Thoracic aorta (tissue), 2 donors: Measurements from ENCODE around the gene PI4K2B. TPM values are rescaled to one million over a fixed set of nuclear protein-coding genes. Genes with fewer than 3 reads are reported as not detected.
"Not testable (repeated sequence)": the region's sequence is repeated elsewhere in the genome, so short reads cannot be mapped to it uniquely, and the experiment has no call there.

ENCODE experiments used
- ATAC-seq: fragments of 150-250 bp; one replicate; pipeline ENCODE4 v1.8.0; 2017; ENCODE audit warnings: low read depth; ENCODE audit not compliant: insufficient number of reproducible peaks, low FRiP score
- DNase-seq: peaks from one replicate; pipeline ENCODE4 v3.0.0-alpha.2; 2020; ENCODE audit warnings: low spot score
- H3K27ac ChIP-seq, 2 donors: fragments of 200-600 bp; sonication (generic); 1 replicate in 1 of 2; 2 replicates in 1 of 2; pipeline ENCODE4 v1.5.1; 2016; ENCODE audit warnings: mild to moderate bottlenecking in 2 of 2, moderate library complexity in 2 of 2
- H3K27me3 ChIP-seq: fragments of 200-600 bp; sonication (generic); replicated peaks from 2 replicates; pipeline ENCODE4 v1.6.0; 2016; ENCODE audit warnings: mild to moderate bottlenecking; ENCODE audit not compliant: insufficient read depth
- H3K36me3 ChIP-seq: fragments of 200-600 bp; sonication (generic); one replicate; pipeline ENCODE4 v1.5.1; 2016
- H3K4me1 ChIP-seq, 2 donors: fragments of 200-600 bp; sonication (generic); 1 replicate in 1 of 2; 2 replicates in 1 of 2; pipeline versions ENCODE4 v1.5.1 to v1.6.0; 2016; ENCODE audit warnings: low read depth in 2 of 2, mild to moderate bottlenecking in 1 of 2; ENCODE audit not compliant: control insufficient read depth in 1 of 2
- H3K4me3 ChIP-seq: fragments of 200-600 bp; sonication (generic); 2 replicates; pipeline ENCODE4 v1.5.1; 2016; ENCODE audit warnings: mild to moderate bottlenecking
- H3K9me3 ChIP-seq: fragments of 200-600 bp; sonication (generic); 2 replicates; pipeline ENCODE4 v1.5.1; 2016
- CTCF ChIP-seq: fragments of 200-600 bp; sonication (generic); IDR thresholded peaks from one replicate; pipeline ENCODE4 v1.5.1; 2019; ENCODE audit warnings: antibody characterized with exemption
- total RNA-seq, 2 donors: library from RNA; depleted of rRNA; stranded (reverse); fragments of >200 nt; gene quantifications; one replicate each; pipeline versions ENCODE4 v1.1.0 to v1.2.3, GENCODE V29; 2016

Gene PI4K2B
- total RNA-seq, 2 donors from 2014 or later: 11.8 to 12.9 TPM

GRCh38 chr4:25235401-25235800 lies 1.6 kb downstream of the PI4K2B start:
- DNase-seq: no peak
- H3K4me1 ChIP-seq: peaks cover 6 to 7% of the 10 kb centered on the region in 2 donors
- H3K36me3 ChIP-seq: no peaks in the 10 kb centered on the region
- peak overlapping the region in 1 of 2 donors; percentile 91 for H3K27ac ChIP-seq
- no peak for TF ChIP-seq CTCF
- no peak for ATAC-seq
- peak overlapping the region; percentile 91 for H3K4me3 ChIP-seq
- H3K27me3 ChIP-seq: no peaks in the 10 kb centered on the region
- peaks cover 12% of the 10 kb centered on the region for H3K9me3 ChIP-seq

- ATAC-seq, H3K27me3 ChIP-seq, H3K36me3 ChIP-seq, H3K4me3 ChIP-seq, H3K27ac ChIP-seq, DNase-seq, H3K4me1 ChIP-seq: not testable (repeated sequence)
- H3K9me3 ChIP-seq: peaks cover 12% of the 10 kb centered on the region
These were observed 2.2 kb downstream of the PI4K2B start for GRCh38 chr4:25236030-25236429.

GRCh38 chr4:25236971-25237370 lies 3.1 kb downstream of the PI4K2B start:
- Histone ChIP-seq H3K27ac (no peak overlapping the region), H3K4me3 (no peak overlapping the region), H3K36me3 (no peaks in the 10 kb centered on the region), H3K9me3 (peaks cover 12% of the 10 kb centered on the region), H3K27me3 (no peaks in the 10 kb centered on the region), H3K4me1 (peaks cover 6 to 7% of the 10 kb centered on the region in 2 donors)
- TF ChIP-seq CTCF: no peak
- no peak for ATAC-seq
- no peak for DNase-seq

- DNase-seq: no peak
- no peak for ATAC-seq
- TF ChIP-seq CTCF: no peak
- Histone ChIP-seq H3K27me3 (no peaks in the 10 kb centered on the region), H3K36me3 (no peaks in the 10 kb centered on the region), H3K9me3 (peaks cover 2% of the 10 kb centered on the region), H3K27ac (no peak overlapping the region), H3K4me3 (no peak overlapping the region), H3K4me1 (peaks cover 6 to 7% of the 10 kb centered on the region in 2 donors)
These were observed 4.2 kb downstream of the PI4K2B start for GRCh38 chr4:25238052-25238451.

- H3K9me3 ChIP-seq, H3K36me3 ChIP-seq, ATAC-seq, H3K27me3 ChIP-seq, DNase-seq, H3K4me3 ChIP-seq, H3K4me1 ChIP-seq, H3K27ac ChIP-seq: not testable (repeated sequence)
These were observed 5.7 kb downstream of the PI4K2B start for GRCh38 chr4:25239528-25239927.

GRCh38 chr4:25240754-25241210 lies 6.9 kb downstream of the PI4K2B start:
- H3K4me1 ChIP-seq, H3K27ac ChIP-seq, H3K4me3 ChIP-seq, ATAC-seq, H3K9me3 ChIP-seq, H3K36me3 ChIP-seq, DNase-seq, H3K27me3 ChIP-seq: not testable (repeated sequence)

- H3K27me3 ChIP-seq, H3K9me3 ChIP-seq, ATAC-seq, H3K36me3 ChIP-seq, H3K27ac ChIP-seq, H3K4me1 ChIP-seq, DNase-seq, H3K4me3 ChIP-seq: not testable (repeated sequence)
These were observed 8.4 kb downstream of the PI4K2B start for GRCh38 chr4:25242195-25242594.
